ENCODE results near the gene LRRC45.

LRRC45 gene

GRCh38 chr17:82013772-82014321, 9.3 kb upstream of the LRRC45 start:
- no peaks in the 10 kb centered on the region for H3K9me3 ChIP-seq (ENCODE audit: control insufficient read depth in 5 of 5, low read length in 5 of 5)
- H3K9ac ChIP-seq (ENCODE audit: low read length in 5 of 5): no peak overlapping the region
- H3K4me3 ChIP-seq (ENCODE audit: low read depth in 1 of 5, low read length in 5 of 5): no peak overlapping the region
- no peaks in the 10 kb centered on the region for H3K4me1 ChIP-seq (ENCODE audit: control insufficient read depth in 5 of 5, insufficient read depth in 5 of 5, low read length in 5 of 5)
- no peaks in the 10 kb centered on the region for H3K27me3 ChIP-seq (ENCODE audit: control insufficient read depth in 5 of 5, insufficient read depth in 4 of 5, low read length in 5 of 5)
- no peak overlapping the region for H3K27ac ChIP-seq (ENCODE audit: low read depth, low read length)
- peaks cover 0 to 46% (median 19%) of the 10 kb centered on the region in 5 donors for H3K36me3 ChIP-seq (ENCODE audit: control insufficient read depth in 5 of 5, insufficient read depth in 5 of 5, low read length in 5 of 5)

- Histone ChIP-seq H3K27ac (ENCODE audit: low read depth, low read length) (no peak overlapping the region), H3K4me1 (ENCODE audit: control insufficient read depth in 5 of 5, insufficient read depth in 5 of 5, low read length in 5 of 5) (peaks cover 0 to 2% (median 0%) of the 10 kb centered on the region in 5 donors), H3K4me3 (ENCODE audit: low read depth in 1 of 5, low read length in 5 of 5) (no peak overlapping the region), H3K9ac (ENCODE audit: low read length in 5 of 5) (no peak overlapping the region), H3K36me3 (ENCODE audit: control insufficient read depth in 5 of 5, insufficient read depth in 5 of 5, low read length in 5 of 5) (peaks cover 0 to 44% (median 20%) of the 10 kb centered on the region in 5 donors), H3K27me3 (ENCODE audit: control insufficient read depth in 5 of 5, insufficient read depth in 4 of 5, low read length in 5 of 5) (peaks cover 0 to 2% (median 0%) of the 10 kb centered on the region in 5 donors), H3K9me3 (ENCODE audit: control insufficient read depth in 5 of 5, low read length in 5 of 5) (no peaks in the 10 kb centered on the region)
Observed at GRCh38 chr17:82014432-82014831, 8.7 kb upstream of the LRRC45 start.

GRCh38 chr17:82014971-82015310, 8.2 kb upstream of the LRRC45 start:
- no peak overlapping the region for H3K27ac ChIP-seq (ENCODE audit: low read depth, low read length)
- no peaks in the 10 kb centered on the region for H3K9me3 ChIP-seq (ENCODE audit: control insufficient read depth in 5 of 5, low read length in 5 of 5)
- H3K4me1 ChIP-seq (ENCODE audit: control insufficient read depth in 5 of 5, insufficient read depth in 5 of 5, low read length in 5 of 5): peaks cover 0 to 3% (median under 1%) of the 10 kb centered on the region in 5 donors
- H3K36me3 ChIP-seq (ENCODE audit: control insufficient read depth in 5 of 5, insufficient read depth in 5 of 5, low read length in 5 of 5): peaks cover 0 to 43% (median 20%) of the 10 kb centered on the region in 5 donors
- H3K27me3 ChIP-seq (ENCODE audit: control insufficient read depth in 5 of 5, insufficient read depth in 4 of 5, low read length in 5 of 5): peaks cover 0 to 2% (median 0%) of the 10 kb centered on the region in 5 donors
- no peak overlapping the region for H3K4me3 ChIP-seq (ENCODE audit: low read depth in 1 of 5, low read length in 5 of 5)
- no peak overlapping the region for H3K9ac ChIP-seq (ENCODE audit: low read length in 5 of 5)

- H3K4me1 ChIP-seq (ENCODE audit: control insufficient read depth in 5 of 5, insufficient read depth in 5 of 5, low read length in 5 of 5): peaks cover 0 to 5% (median 3%) of the 10 kb centered on the region in 5 donors
- no peak overlapping the region for H3K27ac ChIP-seq (ENCODE audit: low read depth, low read length)
- H3K9me3 ChIP-seq (ENCODE audit: control insufficient read depth in 5 of 5, low read length in 5 of 5): no peaks in the 10 kb centered on the region
- peaks cover 0 to 2% (median 0%) of the 10 kb centered on the region in 5 donors for H3K27me3 ChIP-seq (ENCODE audit: control insufficient read depth in 5 of 5, insufficient read depth in 4 of 5, low read length in 5 of 5)
- H3K9ac ChIP-seq (ENCODE audit: low read length in 5 of 5): no peak overlapping the region
- no peak overlapping the region for H3K4me3 ChIP-seq (ENCODE audit: low read depth in 1 of 5, low read length in 5 of 5)
- peaks cover 0 to 43% (median 20%) of the 10 kb centered on the region in 5 donors for H3K36me3 ChIP-seq (ENCODE audit: control insufficient read depth in 5 of 5, insufficient read depth in 5 of 5, low read length in 5 of 5)
Observed at GRCh38 chr17:82015311-82015971, 7.7 kb upstream of the LRRC45 start.

- peaks cover 3 to 8% (median 5%) of the 10 kb centered on the region in 5 donors for H3K4me1 ChIP-seq (ENCODE audit: control insufficient read depth in 5 of 5, insufficient read depth in 5 of 5, low read length in 5 of 5)
- no peak overlapping the region for H3K4me3 ChIP-seq (ENCODE audit: low read depth in 1 of 5, low read length in 5 of 5)
- no peak overlapping the region for H3K9ac ChIP-seq (ENCODE audit: low read length in 5 of 5)
- H3K36me3 ChIP-seq (ENCODE audit: control insufficient read depth in 5 of 5, insufficient read depth in 5 of 5, low read length in 5 of 5): peaks cover 0 to 35% (median 18%) of the 10 kb centered on the region in 5 donors
- no peak overlapping the region for H3K27ac ChIP-seq (ENCODE audit: low read depth, low read length)
- no peaks in the 10 kb centered on the region for H3K9me3 ChIP-seq (ENCODE audit: control insufficient read depth in 5 of 5, low read length in 5 of 5)
- peaks cover 0 to 2% (median 0%) of the 10 kb centered on the region in 5 donors for H3K27me3 ChIP-seq (ENCODE audit: control insufficient read depth in 5 of 5, insufficient read depth in 4 of 5, low read length in 5 of 5)
Observed at GRCh38 chr17:82016061-82016874, 6.8 kb upstream of the LRRC45 start.

- Histone ChIP-seq H3K4me3 (ENCODE audit: low read depth in 1 of 5, low read length in 5 of 5) (no peak overlapping the region), H3K27me3 (ENCODE audit: control insufficient read depth in 5 of 5, insufficient read depth in 4 of 5, low read length in 5 of 5) (peaks cover 0 to 2% (median 0%) of the 10 kb centered on the region in 5 donors), H3K4me1 (ENCODE audit: control insufficient read depth in 5 of 5, insufficient read depth in 5 of 5, low read length in 5 of 5) (peaks cover 5 to 15% (median 12%) of the 10 kb centered on the region in 5 donors), H3K27ac (ENCODE audit: low read depth, low read length) (no peak overlapping the region), H3K9ac (ENCODE audit: low read length in 5 of 5) (no peak overlapping the region), H3K36me3 (ENCODE audit: control insufficient read depth in 5 of 5, insufficient read depth in 5 of 5, low read length in 5 of 5) (peaks cover 0 to 28% (median 11%) of the 10 kb centered on the region in 5 donors), H3K9me3 (ENCODE audit: control insufficient read depth in 5 of 5, low read length in 5 of 5) (no peaks in the 10 kb centered on the region)
Observed at GRCh38 chr17:82016875-82017459, 6.1 kb upstream of the LRRC45 start.

- H3K27ac ChIP-seq (ENCODE audit: low read depth, low read length): no peak overlapping the region
- H3K36me3 ChIP-seq (ENCODE audit: control insufficient read depth in 5 of 5, insufficient read depth in 5 of 5, low read length in 5 of 5): peaks cover 0 to 22% (median 11%) of the 10 kb centered on the region in 5 donors
- H3K9ac ChIP-seq (ENCODE audit: low read length in 5 of 5): no peak overlapping the region
- H3K4me3 ChIP-seq (ENCODE audit: low read depth in 1 of 5, low read length in 5 of 5): no peak overlapping the region
- H3K9me3 ChIP-seq (ENCODE audit: control insufficient read depth in 5 of 5, low read length in 5 of 5): no peaks in the 10 kb centered on the region
- H3K4me1 ChIP-seq (ENCODE audit: control insufficient read depth in 5 of 5, insufficient read depth in 5 of 5, low read length in 5 of 5): peaks cover 6 to 22% (median 18%) of the 10 kb centered on the region in 5 donors
- H3K27me3 ChIP-seq (ENCODE audit: control insufficient read depth in 5 of 5, insufficient read depth in 4 of 5, low read length in 5 of 5): peaks cover 0 to 2% (median 0%) of the 10 kb centered on the region in 5 donors
Observed at GRCh38 chr17:82017612-82018151, 5.4 kb upstream of the LRRC45 start.

- no peaks in the 10 kb centered on the region for H3K9me3 ChIP-seq (ENCODE audit: control insufficient read depth in 5 of 5, low read length in 5 of 5)
- H3K9ac ChIP-seq (ENCODE audit: low read length in 5 of 5): no peak overlapping the region
- H3K4me3 ChIP-seq (ENCODE audit: low read depth in 1 of 5, low read length in 5 of 5): no peak overlapping the region
- H3K27me3 ChIP-seq (ENCODE audit: control insufficient read depth in 5 of 5, insufficient read depth in 4 of 5, low read length in 5 of 5): peaks cover 0 to 2% (median 0%) of the 10 kb centered on the region in 5 donors
- no peak overlapping the region for H3K27ac ChIP-seq (ENCODE audit: low read depth, low read length)
- H3K36me3 ChIP-seq (ENCODE audit: control insufficient read depth in 5 of 5, insufficient read depth in 5 of 5, low read length in 5 of 5): peaks cover 0 to 22% (median 11%) of the 10 kb centered on the region in 5 donors
- peaks cover 6 to 24% (median 19%) of the 10 kb centered on the region in 5 donors for H3K4me1 ChIP-seq (ENCODE audit: control insufficient read depth in 5 of 5, insufficient read depth in 5 of 5, low read length in 5 of 5)
Observed at GRCh38 chr17:82018152-82018988, 4.7 kb upstream of the LRRC45 start.

All from subcutaneous abdominal adipose tissue (tissue), 5 donors.